Esophagus (tissue), 2 donors: Measurements from ENCODE around the gene CXCL9. TPM values are rescaled to one million over a fixed set of nuclear protein-coding genes. Genes with fewer than 3 reads are reported as not detected.
"Not testable (repeated sequence)": the region's sequence is repeated elsewhere in the genome, so short reads cannot be mapped to it uniquely, and the experiment has no call there.

Experiments
- H3K27ac ChIP-seq, 2 donors: one replicate each; pipeline ENCODE4 v1.5.1; 2013; ENCODE audit warnings: low read depth in 2 of 2, mild to moderate bottlenecking in 2 of 2, inconsistent platforms in 1 of 2, low read length in 1 of 2, moderate library complexity in 1 of 2
- H3K27me3 ChIP-seq, 2 donors: one replicate each; pipeline ENCODE4 v1.6.1; 2013; ENCODE audit warnings: low read length in 2 of 2, control low read depth in 1 of 2, mild to moderate bottlenecking in 1 of 2; ENCODE audit not compliant: insufficient read depth in 2 of 2, control insufficient read depth in 1 of 2
- H3K36me3 ChIP-seq, 2 donors: one replicate each; pipeline ENCODE4 v1.6.1; 2013; ENCODE audit warnings: low read length in 1 of 2; ENCODE audit not compliant: control insufficient read depth in 2 of 2, insufficient read depth in 2 of 2
- H3K4me1 ChIP-seq, 2 donors: one replicate each; pipeline ENCODE4 v1.6.1; 2013; ENCODE audit warnings: low read length in 1 of 2; ENCODE audit not compliant: control insufficient read depth in 2 of 2, insufficient read depth in 2 of 2
- H3K4me3 ChIP-seq, 2 donors: one replicate each; pipeline ENCODE4 v1.5.1; 2013; ENCODE audit warnings: low read length in 2 of 2, mild to moderate bottlenecking in 2 of 2, low read depth in 1 of 2, moderate library complexity in 1 of 2
- H3K9me3 ChIP-seq, 2 donors: one replicate each; pipeline ENCODE4 v1.6.1; 2013; ENCODE audit warnings: mild to moderate bottlenecking in 2 of 2, low read depth in 1 of 2, low read length in 1 of 2, moderate library complexity in 1 of 2; ENCODE audit not compliant: control insufficient read depth in 2 of 2, insufficient read depth in 1 of 2
- WGBS, 2 donors: extraction: QIAGEN DNeasy Blood & Tissue Kit; methylation state at CpG; one replicate each; pipeline ENCODE4 v1.1.7; 2013; 5-methylcytosine and 5-hydroxymethylcytosine counted together
- polyA plus RNA-seq, 2 donors: library from polyadenylated mRNA; stranded (reverse); fragments of 200-250 nt; gene quantifications; one replicate each; pipeline ENCODE4 v1.2.3, GENCODE V29; 2013
- donor health status: healthy with polysubstance abuse.
- donor health status: Bipolar disorder and iron deficiency.

Gene CXCL9
- polyA plus RNA-seq, 2 donors: 0.22 to 0.29 TPM

DNA sequence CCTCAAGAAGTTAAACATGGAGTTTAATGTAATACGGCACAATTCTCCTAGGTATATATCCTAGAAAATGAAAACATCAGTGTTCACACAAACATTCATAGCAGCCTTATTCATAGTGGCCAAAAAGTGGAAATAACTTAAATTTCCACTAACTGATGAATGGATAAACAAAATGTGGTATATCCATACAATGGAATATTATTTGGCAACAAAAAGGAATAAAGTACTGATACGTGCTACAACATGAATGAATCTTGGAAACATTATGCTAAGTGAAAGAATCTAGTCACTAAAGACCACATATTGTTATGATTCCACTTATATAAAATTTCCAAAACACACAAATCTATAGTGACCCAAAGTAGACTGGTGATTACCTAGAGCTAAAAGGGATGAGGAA lies 31.1 kb downstream of the CXCL9 start:
- WGBS, 2 donors: 98 to 99% methylated on average over 2 of the region's 2 CpGs

DNA sequence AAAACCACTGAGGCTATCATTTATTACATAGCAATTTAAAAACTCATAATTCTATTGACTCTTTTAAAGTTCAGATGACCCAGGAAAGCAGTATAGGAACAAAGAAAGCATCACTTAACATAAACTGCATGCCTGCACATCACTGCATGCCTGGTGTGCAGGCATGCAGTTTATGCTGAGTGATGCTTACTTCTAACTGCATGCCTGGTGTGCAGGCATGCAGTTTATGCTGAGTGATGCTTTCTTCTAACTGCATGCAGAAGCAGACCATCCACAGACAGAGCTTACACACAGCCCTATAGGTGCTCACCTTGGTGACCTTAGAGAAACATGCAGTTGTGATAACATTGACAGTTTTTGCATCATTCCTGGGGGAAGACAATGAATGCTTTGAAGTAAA lies 33.5 kb downstream of the CXCL9 start:
- no peaks in the 10 kb centered on the region for H3K9me3 ChIP-seq
- H3K27me3 ChIP-seq: no peaks in the 10 kb centered on the region
- H3K4me1 ChIP-seq: no peaks in the 10 kb centered on the region
- H3K4me3 ChIP-seq: no peak overlapping the region
- H3K36me3 ChIP-seq: peaks cover 9 to 18% of the 10 kb centered on the region in 2 donors
- no peak overlapping the region for H3K27ac ChIP-seq

More for the DNA sequence above, 31.1 kb downstream of the CXCL9 start:
- Histone ChIP-seq H3K27ac (no peak overlapping the region), H3K4me1 (no peaks in the 10 kb centered on the region), H3K9me3 (no peaks in the 10 kb centered on the region), H3K36me3 (peaks cover 12 to 17% of the 10 kb centered on the region in 2 donors), H3K27me3 (no peaks in the 10 kb centered on the region), H3K4me3 (no peak overlapping the region)

- Histone ChIP-seq H3K27me3 (no peaks in the 10 kb centered on the region), H3K9me3 (no peaks in the 10 kb centered on the region), H3K4me3 (no peak overlapping the region), H3K27ac (no peak overlapping the region), H3K36me3 (peaks cover 17 to 20% of the 10 kb centered on the region in 2 donors), H3K4me1 (no peaks in the 10 kb centered on the region)
- 80 to 85% methylated on average over 3 of the region's 3 CpGs for WGBS, 2 donors
Measured at GRCh38 chr4:75968084-75968483, 39.2 kb downstream of the CXCL9 start.

DNA sequence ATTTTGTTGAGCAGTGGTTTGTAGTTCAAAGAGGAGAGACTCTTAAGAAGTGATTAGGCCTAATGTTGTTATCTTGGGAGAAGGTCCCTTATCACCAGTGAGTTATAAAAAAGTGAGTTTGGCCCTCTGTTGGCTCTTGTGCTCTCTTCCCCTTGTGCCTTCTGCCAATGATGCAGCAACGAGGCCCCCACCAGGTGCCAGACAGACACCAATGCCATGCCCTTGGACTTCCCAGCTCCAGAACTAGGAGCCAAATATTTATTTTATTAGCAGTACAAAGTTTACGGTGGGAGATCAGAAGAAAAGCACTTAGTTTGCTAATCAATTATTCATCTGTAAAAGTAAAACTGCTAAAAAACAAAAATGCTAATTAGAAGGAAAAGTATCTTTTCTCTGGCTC lies 43.8 kb downstream of the CXCL9 start:
- Histone ChIP-seq H3K4me3 (no peak overlapping the region), H3K36me3 (peaks cover 7 to 15% of the 10 kb centered on the region in 2 donors), H3K27me3 (no peaks in the 10 kb centered on the region), H3K27ac (no peak overlapping the region), H3K4me1 (no peaks in the 10 kb centered on the region), H3K9me3 (no peaks in the 10 kb centered on the region)
- WGBS, 2 donors: 45 to 50% methylated on average over 2 of the region's 2 CpGs

DNA sequence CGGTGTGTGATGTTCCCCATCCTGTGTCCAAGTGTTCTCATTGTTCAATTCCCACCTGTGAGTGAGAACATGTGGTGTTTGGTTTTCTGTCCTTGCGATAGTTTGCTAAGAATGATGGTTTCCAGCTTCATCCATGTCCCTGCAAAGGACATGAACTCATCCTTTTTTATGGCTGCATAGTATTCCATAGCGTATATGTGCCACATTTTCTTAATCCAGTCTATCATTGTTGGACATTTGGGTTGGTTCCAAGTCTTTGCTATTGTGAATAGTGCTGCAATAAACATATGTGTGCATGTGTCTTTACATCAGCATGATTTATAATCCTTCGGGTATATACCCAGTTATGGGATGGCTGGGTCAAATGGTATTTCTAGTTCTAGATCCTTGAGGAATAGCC lies 45.2 kb downstream of the CXCL9 start:
- not testable (repeated sequence) for H3K27me3 ChIP-seq, H3K27ac ChIP-seq, H3K4me3 ChIP-seq, H3K4me1 ChIP-seq, H3K9me3 ChIP-seq
- 85 to 92% methylated on average over 3 of the region's 4 CpGs for WGBS, 2 donors
- peaks cover 1 to 21% of the 10 kb centered on the region in 2 donors for H3K36me3 ChIP-seq

GRCh38 chr4:75958546-75958945 lies 48.8 kb downstream of the CXCL9 start:
- H3K4me1 ChIP-seq, H3K27me3 ChIP-seq, H3K27ac ChIP-seq, H3K9me3 ChIP-seq, H3K4me3 ChIP-seq: not testable (repeated sequence)
- peaks cover 2 to 18% of the 10 kb centered on the region in 2 donors for H3K36me3 ChIP-seq
- WGBS, 2 donors: 95 to 96% methylated on average over 7 of the region's 7 CpGs

DNA sequence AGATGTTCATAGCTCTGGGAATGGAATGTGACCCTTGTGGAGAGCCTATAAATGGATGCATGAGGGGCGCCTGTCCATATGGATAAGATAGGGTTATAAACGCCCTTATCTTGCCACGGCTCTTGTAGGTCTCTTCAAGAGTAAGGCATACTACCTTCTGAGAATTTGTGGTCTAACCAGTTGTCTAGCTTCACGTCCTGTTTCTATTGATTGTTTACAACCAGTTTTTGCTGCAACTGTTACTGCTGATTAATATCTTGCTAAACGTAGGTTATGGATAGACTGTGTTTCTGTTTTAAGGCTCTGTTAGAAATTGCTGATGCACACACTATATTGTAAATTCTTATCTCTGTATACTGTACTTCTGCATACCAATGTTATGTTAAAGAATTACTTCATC lies 52.5 kb downstream of the CXCL9 start:
- not testable (repeated sequence) for H3K9me3 ChIP-seq, H3K4me3 ChIP-seq, H3K27ac ChIP-seq, H3K27me3 ChIP-seq, H3K4me1 ChIP-seq
- 77 to 79% methylated on average over 5 of the region's 5 CpGs for WGBS, 2 donors
- H3K36me3 ChIP-seq: peaks cover 5 to 18% of the 10 kb centered on the region in 2 donors

- no peaks in the 10 kb centered on the region for H3K9me3 ChIP-seq
- no peak overlapping the region for H3K4me3 ChIP-seq
- no peaks in the 10 kb centered on the region for H3K4me1 ChIP-seq
- H3K27ac ChIP-seq: no peak overlapping the region
- 53 to 68% methylated on average over 2 of the region's 2 CpGs for WGBS, 2 donors
- no peaks in the 10 kb centered on the region for H3K27me3 ChIP-seq
- H3K36me3 ChIP-seq: peaks cover 5 to 14% of the 10 kb centered on the region in 2 donors
Measured at GRCh38 chr4:75953509-75953908, 53.8 kb downstream of the CXCL9 start.

Other genes starting within 250 kb of the CXCL9 start
- gene PPEF2, start 105.1 kb downstream of the CXCL9 start, polyA plus RNA-seq: not detected
- 10 to 100 TPM; 10.4 to 37.3 TPM for gene NAAA, start 66.5 kb downstream of the CXCL9 start, polyA plus RNA-seq
- 10 to 100 TPM in 1 of 2 donors, 1 to 10 TPM in 1; 6.5 to 14.0 TPM for gene SDAD1, start 16.6 kb downstream of the CXCL9 start, polyA plus RNA-seq
- under 1 TPM; 0.73 to 0.77 TPM for gene CXCL10, start 16.0 kb upstream of the CXCL9 start, polyA plus RNA-seq
- under 1 TPM in 1 of 2 donors, not detected in 1; 0.07 TPM for gene CXCL11, start 28.6 kb upstream of the CXCL9 start, polyA plus RNA-seq
- gene ART3, start 67.2 kb upstream of the CXCL9 start, polyA plus RNA-seq: under 1 TPM; 0.29 to 0.31 TPM
- 10 to 100 TPM; 18.0 to 18.4 TPM for gene NUP54, start 140.9 kb upstream of the CXCL9 start, polyA plus RNA-seq
- 10 to 100 TPM; 21.7 to 26.3 TPM for gene SCARB2, start 206.3 kb upstream of the CXCL9 start, polyA plus RNA-seq
- under 1 TPM; 0.47 to 0.71 TPM for gene FAM47E, start 244.2 kb upstream of the CXCL9 start, polyA plus RNA-seq